ENCODE data around the gene OOSP3.
"Not testable (repeated sequence)": the region's sequence is repeated elsewhere in the genome, so short reads cannot be mapped to it uniquely, and the experiment has no call there.

Gene OOSP3

GRCh38 chr11:59849129-59849528 lies 29.5 kb upstream of the OOSP3 start:
- H3K4me3 ChIP-seq (ENCODE audit: low read depth, low read length) = no peak overlapping the region
- ChIA-PET POLR2A (no interaction called here), CTCF (no interaction called here)
- TF ChIP-seq TSHZ1 (tag by site-specific recombination; IDR thresholded peaks at IDR 0.05; ENCODE audit: borderline replicate concordance) (no peak), ZSCAN5A (tag by site-specific recombination; IDR thresholded peaks at IDR 0.05) (no peak), ZNF423 (tag by site-specific recombination; IDR thresholded peaks at IDR 0.05) (no peak), ZNF747 (tag by site-specific recombination; IDR thresholded peaks at IDR 0.05) (no peak), REPIN1 (tag by site-specific recombination; IDR thresholded peaks at IDR 0.05; ENCODE audit: low read depth) (no peak), PRDM4 (tag by site-specific recombination; IDR thresholded peaks at IDR 0.05) (no peak), BCL6B (tag by site-specific recombination; IDR thresholded peaks at IDR 0.05) (no peak), KLF17 (tag by site-specific recombination; IDR thresholded peaks at IDR 0.05) (no peak)
- H3K27ac ChIP-seq (ENCODE audit: extremely low read depth, low read depth, low read length) = no peak overlapping the region
- H3K4me1 ChIP-seq (ENCODE audit: control insufficient read depth, insufficient read depth, low read length) = no peaks in the 10 kb centered on the region
- H3K36me3 ChIP-seq (ENCODE audit: control insufficient read depth in 2 of 2, insufficient read depth in 1 of 2, low read length in 2 of 2) = no peaks in the 10 kb centered on the region
- no peaks in the 10 kb centered on the region for H3K9me3 ChIP-seq (ENCODE audit: control insufficient read depth, insufficient read depth, low read depth, low read length)

- H3K4me3 ChIP-seq (ENCODE audit: low read depth, low read length); CTCF ChIA-PET; POLR2A ChIA-PET; H3K4me1 ChIP-seq (ENCODE audit: control insufficient read depth, insufficient read depth, low read length); H3K36me3 ChIP-seq (ENCODE audit: control insufficient read depth in 2 of 2, insufficient read depth in 1 of 2, low read length in 2 of 2); H3K9me3 ChIP-seq (ENCODE audit: control insufficient read depth, insufficient read depth, low read depth, low read length); H3K27ac ChIP-seq (ENCODE audit: extremely low read depth, low read depth, low read length): not testable (repeated sequence)
These were observed 29.0 kb upstream of the OOSP3 start for GRCh38 chr11:59849551-59849950.

GRCh38 chr11:59851416-59851815 lies 27.2 kb upstream of the OOSP3 start:
- peak; percentile 43; the same call in 1 of the 2 replicates for TF ChIP-seq ZNF146 (tag by site-specific recombination; IDR thresholded peaks at IDR 0.05)
- H3K27ac ChIP-seq (ENCODE audit: extremely low read depth, low read depth, low read length); H3K36me3 ChIP-seq (ENCODE audit: control insufficient read depth in 2 of 2, insufficient read depth in 1 of 2, low read length in 2 of 2); H3K9me3 ChIP-seq (ENCODE audit: control insufficient read depth, insufficient read depth, low read depth, low read length); H3K4me3 ChIP-seq (ENCODE audit: low read depth, low read length); POLR2A ChIA-PET; H3K4me1 ChIP-seq (ENCODE audit: control insufficient read depth, insufficient read depth, low read length): not testable (repeated sequence)
- CTCF ChIA-PET = interaction anchor here (1.5 kb wide), 1 partner anchor 28 kb away, joined by 5 read pairs; no protein-coding TSS in a partner anchor

Data from HEK293 (cell line).